GM12878 (cell line): ENCODE measurements around the gene NRXN3.

Experiments
- EP300 ChIP-seq, 2 experiments: fragments of 150-350 bp in 1 of 2; IDR thresholded peaks; 2 replicates each; pipeline ENCODE4 v1.6.1; 2011 to 2012; ENCODE audit warnings: low read depth in 2 of 2, low read length in 2 of 2, borderline replicate concordance in 1 of 2, improper control_type of control experiment in 1 of 2, inconsistent platforms in 1 of 2; ENCODE audit not compliant: control insufficient read depth in 1 of 2
- EZH2 ChIP-seq: IDR thresholded peaks from 2 replicates; pipeline ENCODE4 v1.6.1; 2012; ENCODE audit warnings: low read depth, mild to moderate bottlenecking, control low read depth, inconsistent platforms, low read length, borderline replicate concordance; ENCODE audit not compliant: control insufficient read depth
- JUND ChIP-seq: IDR thresholded peaks from 2 replicates; pipeline ENCODE4 v1.6.1; 2012; ENCODE audit warnings: low read depth, mild to moderate bottlenecking, low read length, improper control_type of control experiment, moderate library complexity
- NFXL1 ChIP-seq: fragments of 450-650 bp; IDR thresholded peaks from 2 replicates; pipeline ENCODE4 v1.6.1; 2017; ENCODE audit warnings: antibody characterized with exemption, mild to moderate bottlenecking, borderline replicate concordance
- NR2F1 ChIP-seq: fragments of 450-650 bp; conservative IDR thresholded peaks from 2 replicates; pipeline ENCODE4 v1.6.1; 2017; ENCODE audit warnings: mild to moderate bottlenecking
- NRF1 ChIP-seq: conservative IDR thresholded peaks from 2 replicates; pipeline ENCODE4 v1.6.1; 2011; ENCODE audit warnings: mild to moderate bottlenecking, low read depth, low read length, improper control_type of control experiment
- RELA ChIP-seq: fragments of 450-650 bp; IDR thresholded peaks from 2 replicates; pipeline ENCODE4 v1.8.0; 2014; ENCODE audit warnings: borderline replicate concordance; ENCODE audit not compliant: partially characterized antibody
- TCF7 ChIP-seq: IDR thresholded peaks from 2 replicates; pipeline ENCODE4 v1.6.1; 2014; ENCODE audit warnings: antibody characterized with exemption, borderline replicate concordance
- ZZZ3 ChIP-seq: IDR thresholded peaks from 2 replicates; pipeline ENCODE4 v1.6.1; 2011; ENCODE audit warnings: low read depth; ENCODE audit not compliant: control insufficient read depth, insufficient read length
- TF ChIP-seq, protein P1 (sequence below): IDR thresholded peaks from 2 replicates; pipeline ENCODE4 v1.6.1; 2012; ENCODE audit warnings: mild to moderate bottlenecking, low read depth, low read length
- TF ChIP-seq, protein P2 (sequence below), 3 experiments: IDR thresholded peaks in 2 of 3; conservative IDR thresholded peaks in 1 of 3; 2 replicates each; pipeline ENCODE4 v1.5.1; 2011; ENCODE audit warnings: low read depth in 3 of 3, low read length in 3 of 3, mild to moderate bottlenecking in 3 of 3, control low read depth in 2 of 3, moderate library complexity in 2 of 3, inconsistent platforms in 1 of 3, mixed read lengths in 1 of 3; ENCODE audit not compliant: control insufficient read depth in 2 of 3, insufficient read depth in 1 of 3; ENCODE audit errors: extremely low read depth in 1 of 3
- TF ChIP-seq, protein P3 (sequence below): fragments of 450-650 bp; IDR thresholded peaks from 2 replicates; pipeline ENCODE4 v1.6.1; 2018; ENCODE audit warnings: borderline replicate concordance, mild to moderate bottlenecking; ENCODE audit not compliant: partially characterized antibody
- TF ChIP-seq, protein P4 (sequence below): IDR thresholded peaks from 2 replicates; pipeline ENCODE4 v1.6.1; 2011; ENCODE audit warnings: low read depth, low read length, improper control_type of control experiment, borderline replicate concordance

GRCh38 chr14:79378020-79378419 lies 1207.8 kb downstream of the NRXN3 start:
- TF ChIP-seq JUND (no peak), ZZZ3 (no peak), EP300 (IDR thresholded peaks at IDR 0.05; ENCODE audit: borderline replicate concordance in 1 of 2, control insufficient read depth in 1 of 2, low read depth in 2 of 2, low read length in 2 of 2) (no peak), NRF1 (no peak), EZH2 (no peak), RELA (no peak), NR2F1 (no peak), TCF7 (no peak), NFXL1 (no peak)
- TF ChIP-seq, protein P1, sequence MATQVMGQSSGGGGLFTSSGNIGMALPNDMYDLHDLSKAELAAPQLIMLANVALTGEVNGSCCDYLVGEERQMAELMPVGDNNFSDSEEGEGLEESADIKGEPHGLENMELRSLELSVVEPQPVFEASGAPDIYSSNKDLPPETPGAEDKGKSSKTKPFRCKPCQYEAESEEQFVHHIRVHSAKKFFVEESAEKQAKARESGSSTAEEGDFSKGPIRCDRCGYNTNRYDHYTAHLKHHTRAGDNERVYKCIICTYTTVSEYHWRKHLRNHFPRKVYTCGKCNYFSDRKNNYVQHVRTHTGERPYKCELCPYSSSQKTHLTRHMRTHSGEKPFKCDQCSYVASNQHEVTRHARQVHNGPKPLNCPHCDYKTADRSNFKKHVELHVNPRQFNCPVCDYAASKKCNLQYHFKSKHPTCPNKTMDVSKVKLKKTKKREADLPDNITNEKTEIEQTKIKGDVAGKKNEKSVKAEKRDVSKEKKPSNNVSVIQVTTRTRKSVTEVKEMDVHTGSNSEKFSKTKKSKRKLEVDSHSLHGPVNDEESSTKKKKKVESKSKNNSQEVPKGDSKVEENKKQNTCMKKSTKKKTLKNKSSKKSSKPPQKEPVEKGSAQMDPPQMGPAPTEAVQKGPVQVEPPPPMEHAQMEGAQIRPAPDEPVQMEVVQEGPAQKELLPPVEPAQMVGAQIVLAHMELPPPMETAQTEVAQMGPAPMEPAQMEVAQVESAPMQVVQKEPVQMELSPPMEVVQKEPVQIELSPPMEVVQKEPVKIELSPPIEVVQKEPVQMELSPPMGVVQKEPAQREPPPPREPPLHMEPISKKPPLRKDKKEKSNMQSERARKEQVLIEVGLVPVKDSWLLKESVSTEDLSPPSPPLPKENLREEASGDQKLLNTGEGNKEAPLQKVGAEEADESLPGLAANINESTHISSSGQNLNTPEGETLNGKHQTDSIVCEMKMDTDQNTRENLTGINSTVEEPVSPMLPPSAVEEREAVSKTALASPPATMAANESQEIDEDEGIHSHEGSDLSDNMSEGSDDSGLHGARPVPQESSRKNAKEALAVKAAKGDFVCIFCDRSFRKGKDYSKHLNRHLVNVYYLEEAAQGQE = no peak
- TF ChIP-seq, protein P2, sequence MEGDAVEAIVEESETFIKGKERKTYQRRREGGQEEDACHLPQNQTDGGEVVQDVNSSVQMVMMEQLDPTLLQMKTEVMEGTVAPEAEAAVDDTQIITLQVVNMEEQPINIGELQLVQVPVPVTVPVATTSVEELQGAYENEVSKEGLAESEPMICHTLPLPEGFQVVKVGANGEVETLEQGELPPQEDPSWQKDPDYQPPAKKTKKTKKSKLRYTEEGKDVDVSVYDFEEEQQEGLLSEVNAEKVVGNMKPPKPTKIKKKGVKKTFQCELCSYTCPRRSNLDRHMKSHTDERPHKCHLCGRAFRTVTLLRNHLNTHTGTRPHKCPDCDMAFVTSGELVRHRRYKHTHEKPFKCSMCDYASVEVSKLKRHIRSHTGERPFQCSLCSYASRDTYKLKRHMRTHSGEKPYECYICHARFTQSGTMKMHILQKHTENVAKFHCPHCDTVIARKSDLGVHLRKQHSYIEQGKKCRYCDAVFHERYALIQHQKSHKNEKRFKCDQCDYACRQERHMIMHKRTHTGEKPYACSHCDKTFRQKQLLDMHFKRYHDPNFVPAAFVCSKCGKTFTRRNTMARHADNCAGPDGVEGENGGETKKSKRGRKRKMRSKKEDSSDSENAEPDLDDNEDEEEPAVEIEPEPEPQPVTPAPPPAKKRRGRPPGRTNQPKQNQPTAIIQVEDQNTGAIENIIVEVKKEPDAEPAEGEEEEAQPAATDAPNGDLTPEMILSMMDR (IDR thresholded peaks at IDR 0.05 in 2 of 3, conservative IDR thresholded peaks at IDR 0.05 in 1 of 3; ENCODE audit: control insufficient read depth in 2 of 3, extremely low read depth in 1 of 3, insufficient read depth in 1 of 3, low read depth in 3 of 3, low read length in 3 of 3) = no peak
- TF ChIP-seq, protein P3, sequence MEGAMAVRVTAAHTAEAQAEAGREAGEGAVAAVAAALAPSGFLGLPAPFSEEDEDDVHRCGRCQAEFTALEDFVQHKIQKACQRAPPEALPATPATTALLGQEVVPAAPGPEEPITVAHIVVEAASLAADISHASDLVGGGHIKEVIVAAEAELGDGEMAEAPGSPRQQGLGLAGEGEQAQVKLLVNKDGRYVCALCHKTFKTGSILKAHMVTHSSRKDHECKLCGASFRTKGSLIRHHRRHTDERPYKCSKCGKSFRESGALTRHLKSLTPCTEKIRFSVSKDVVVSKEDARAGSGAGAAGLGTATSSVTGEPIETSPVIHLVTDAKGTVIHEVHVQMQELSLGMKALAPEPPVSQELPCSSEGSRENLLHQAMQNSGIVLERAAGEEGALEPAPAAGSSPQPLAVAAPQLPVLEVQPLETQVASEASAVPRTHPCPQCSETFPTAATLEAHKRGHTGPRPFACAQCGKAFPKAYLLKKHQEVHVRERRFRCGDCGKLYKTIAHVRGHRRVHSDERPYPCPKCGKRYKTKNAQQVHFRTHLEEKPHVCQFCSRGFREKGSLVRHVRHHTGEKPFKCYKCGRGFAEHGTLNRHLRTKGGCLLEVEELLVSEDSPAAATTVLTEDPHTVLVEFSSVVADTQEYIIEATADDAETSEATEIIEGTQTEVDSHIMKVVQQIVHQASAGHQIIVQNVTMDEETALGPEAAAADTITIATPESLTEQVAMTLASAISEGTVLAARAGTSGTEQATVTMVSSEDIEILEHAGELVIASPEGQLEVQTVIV = no peak
- TF ChIP-seq, protein P4, sequence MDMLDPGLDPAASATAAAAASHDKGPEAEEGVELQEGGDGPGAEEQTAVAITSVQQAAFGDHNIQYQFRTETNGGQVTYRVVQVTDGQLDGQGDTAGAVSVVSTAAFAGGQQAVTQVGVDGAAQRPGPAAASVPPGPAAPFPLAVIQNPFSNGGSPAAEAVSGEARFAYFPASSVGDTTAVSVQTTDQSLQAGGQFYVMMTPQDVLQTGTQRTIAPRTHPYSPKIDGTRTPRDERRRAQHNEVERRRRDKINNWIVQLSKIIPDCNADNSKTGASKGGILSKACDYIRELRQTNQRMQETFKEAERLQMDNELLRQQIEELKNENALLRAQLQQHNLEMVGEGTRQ = no peak
